Activated naive CD4-positive, alpha-beta T cell treated with anti-CD3 and anti-CD28 coated beads, Interleukin-2, amount 50 U/mL, for 24 hours (primary cell): ENCODE results near the gene MAPK8.
"Not testable (repeated sequence)": the region's sequence is repeated elsewhere in the genome, so short reads cannot be mapped to it uniquely, and the experiment has no call there.

Experiments used
- H3K27ac Mint-ChIP-seq: one replicate; pipeline ENCODE4 v1.8.0; 2021; ENCODE audit warnings: mild to moderate bottlenecking, mixed read lengths
- H3K27me3 Mint-ChIP-seq: one replicate; pipeline ENCODE4 v1.8.0; 2021; ENCODE audit warnings: mixed read lengths
- H3K36me3 Mint-ChIP-seq: one replicate; pipeline ENCODE4 v1.8.0; 2021; ENCODE audit warnings: mixed read lengths
- H3K4me1 Mint-ChIP-seq: one replicate; pipeline ENCODE4 v1.8.0; 2021; ENCODE audit warnings: mixed read lengths
- H3K4me3 Mint-ChIP-seq: one replicate; pipeline ENCODE4 v1.8.0; 2021; ENCODE audit warnings: mild to moderate bottlenecking, mixed read lengths
- H3K9me3 Mint-ChIP-seq: one replicate; pipeline ENCODE4 v1.8.0; 2021; ENCODE audit warnings: mixed read lengths

The MAPK8 gene

GRCh38 chr10:48343921-48344598 lies 37.6 kb downstream of the MAPK8 start:
- Mint-ChIP-seq H3K4me1 (peaks cover 24% of the 10 kb centered on the region), H3K9me3 (peaks cover 8% of the 10 kb centered on the region), H3K4me3 (no peak overlapping the region), H3K27me3 (no peaks in the 10 kb centered on the region), H3K36me3 (peaks cover 40% of the 10 kb centered on the region), H3K27ac (no peak overlapping the region)

- H3K4me1 Mint-ChIP-seq, result peaks cover 35% of the 10 kb centered on the region
- H3K4me3 Mint-ChIP-seq, result not testable (repeated sequence)
- H3K36me3 Mint-ChIP-seq, result peaks cover 45% of the 10 kb centered on the region
Measured at GRCh38 chr10:48346248-48346647, 39.8 kb downstream of the MAPK8 start.

GRCh38 chr10:48347539-48347938 lies 41.1 kb downstream of the MAPK8 start:
- not testable (repeated sequence) for H3K27me3 Mint-ChIP-seq, H3K4me3 Mint-ChIP-seq

More at GRCh38 chr10:48346248-48346647, 39.8 kb downstream of the MAPK8 start:
- peaks cover 16% of the 10 kb centered on the region for H3K9me3 Mint-ChIP-seq
- H3K27ac Mint-ChIP-seq, H3K27me3 Mint-ChIP-seq: not testable (repeated sequence)

DNA sequence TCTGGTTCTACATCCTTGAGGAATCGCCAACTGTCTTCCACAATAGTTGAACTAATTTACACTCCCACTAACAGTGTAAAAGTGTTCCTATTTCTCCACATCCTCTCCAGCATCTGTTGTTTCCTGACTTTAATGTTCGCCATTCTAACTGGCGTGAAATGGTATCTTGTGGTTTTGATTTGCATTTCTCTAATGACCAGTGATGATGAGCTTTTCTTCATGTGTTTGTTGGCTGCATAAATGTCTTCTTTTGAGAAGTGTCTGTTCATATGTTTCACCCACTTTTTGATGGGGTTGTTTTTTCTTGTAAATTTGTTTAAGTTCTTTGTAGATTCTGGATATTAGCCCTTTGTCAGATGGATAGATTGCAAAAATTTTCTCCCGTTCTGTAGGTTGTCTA lies 41.5 kb downstream of the MAPK8 start:
- H3K27ac Mint-ChIP-seq, H3K4me3 Mint-ChIP-seq, H3K27me3 Mint-ChIP-seq: not testable (repeated sequence)
- H3K36me3 Mint-ChIP-seq, result peaks cover 39% of the 10 kb centered on the region
- H3K4me1 Mint-ChIP-seq, result peaks cover 26% of the 10 kb centered on the region
- H3K9me3 Mint-ChIP-seq, result peaks cover 16% of the 10 kb centered on the region

More at GRCh38 chr10:48347539-48347938, 41.1 kb downstream of the MAPK8 start:
- H3K36me3 Mint-ChIP-seq, result peaks cover 41% of the 10 kb centered on the region
- peaks cover 29% of the 10 kb centered on the region for H3K4me1 Mint-ChIP-seq
- H3K9me3 Mint-ChIP-seq, result peaks cover 16% of the 10 kb centered on the region
- not testable (repeated sequence) for H3K27ac Mint-ChIP-seq

- no peak overlapping the region for H3K27ac Mint-ChIP-seq
- no peaks in the 10 kb centered on the region for H3K27me3 Mint-ChIP-seq
- peaks cover 19% of the 10 kb centered on the region for H3K9me3 Mint-ChIP-seq
- H3K4me3 Mint-ChIP-seq, result no peak overlapping the region
- H3K4me1 Mint-ChIP-seq, result peaks cover 46% of the 10 kb centered on the region
- H3K36me3 Mint-ChIP-seq, result peaks cover 22% of the 10 kb centered on the region
Measured at GRCh38 chr10:48353246-48353645, 46.8 kb downstream of the MAPK8 start.

DNA sequence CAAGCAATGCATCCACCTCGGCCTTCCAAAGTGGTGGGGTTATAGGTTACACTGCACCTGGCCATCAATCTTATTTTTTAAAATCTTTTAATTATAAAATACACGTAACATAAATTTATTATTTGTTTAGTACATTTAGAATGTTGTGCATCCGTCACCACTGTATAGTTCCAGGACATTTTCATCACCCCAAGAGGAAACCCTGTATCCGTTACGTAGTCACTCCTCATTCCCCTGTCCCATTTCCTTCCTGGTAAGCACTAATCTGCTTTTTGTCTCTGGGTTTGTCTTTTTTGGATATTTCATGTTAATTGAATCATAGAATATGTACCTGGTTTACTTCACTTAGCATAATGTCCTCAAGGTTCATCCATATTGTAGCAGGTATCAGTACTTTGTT lies 51.2 kb downstream of the MAPK8 start:
- peak overlapping the region; percentile 0 for H3K27ac Mint-ChIP-seq
- H3K9me3 Mint-ChIP-seq, result peaks cover 5% of the 10 kb centered on the region
- H3K4me1 Mint-ChIP-seq, result peaks cover 60% of the 10 kb centered on the region
- peaks cover 7% of the 10 kb centered on the region for H3K36me3 Mint-ChIP-seq
- no peaks in the 10 kb centered on the region for H3K27me3 Mint-ChIP-seq
- no peak overlapping the region for H3K4me3 Mint-ChIP-seq

DNA sequence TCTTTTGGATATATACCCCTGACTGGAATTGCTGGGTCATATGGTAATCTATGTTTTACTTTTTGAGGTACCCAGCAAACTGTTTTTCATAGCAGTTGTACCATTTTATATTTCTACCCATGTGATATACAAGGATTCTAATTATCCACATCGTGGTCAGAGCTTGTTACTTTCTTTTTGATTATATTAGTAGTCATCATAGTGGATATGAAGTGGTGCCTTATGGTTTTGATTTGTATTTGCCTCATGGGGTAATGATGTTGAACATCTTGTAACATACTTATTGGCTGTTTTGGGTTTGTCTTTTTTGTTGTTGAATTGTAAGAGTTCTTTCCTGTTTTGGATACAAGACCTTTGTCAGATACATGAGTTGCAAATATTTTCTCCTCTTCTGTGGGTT lies 51.7 kb downstream of the MAPK8 start:
- H3K9me3 Mint-ChIP-seq, result peaks cover 5% of the 10 kb centered on the region
- peaks cover 6% of the 10 kb centered on the region for H3K36me3 Mint-ChIP-seq
- H3K4me1 Mint-ChIP-seq, result peaks cover 62% of the 10 kb centered on the region
- H3K4me3 Mint-ChIP-seq, result no peak overlapping the region
- no peaks in the 10 kb centered on the region for H3K27me3 Mint-ChIP-seq
- no peak overlapping the region for H3K27ac Mint-ChIP-seq

GRCh38 chr10:48358838-48359237 lies 52.4 kb downstream of the MAPK8 start:
- Mint-ChIP-seq H3K4me1 (peaks cover 65% of the 10 kb centered on the region), H3K27me3 (no peaks in the 10 kb centered on the region), H3K27ac (no peak overlapping the region), H3K9me3 (no peaks in the 10 kb centered on the region), H3K4me3 (no peak overlapping the region), H3K36me3 (peaks cover 3% of the 10 kb centered on the region)

DNA sequence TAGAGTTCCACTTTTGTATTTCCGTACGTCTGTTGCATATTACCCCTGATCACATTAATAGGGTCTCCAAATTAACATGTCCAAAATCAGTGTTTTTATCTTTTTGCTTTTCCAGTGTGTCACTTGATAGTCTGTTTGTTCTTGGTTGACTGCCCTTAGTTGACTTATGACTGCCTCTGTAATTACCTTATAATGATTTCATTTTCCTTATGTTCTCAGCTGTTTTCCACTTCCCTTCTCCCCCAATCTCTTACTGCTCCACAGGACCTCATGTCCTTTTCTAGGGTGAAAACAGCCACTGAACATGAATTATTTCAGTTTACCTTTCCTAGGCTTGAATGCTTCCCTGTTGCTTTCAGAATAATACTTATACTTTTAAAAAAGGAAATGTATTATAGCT lies 54.7 kb downstream of the MAPK8 start:
- Mint-ChIP-seq H3K36me3 (peaks cover 2% of the 10 kb centered on the region), H3K27me3 (no peaks in the 10 kb centered on the region), H3K27ac (no peak overlapping the region), H3K4me3 (no peak overlapping the region), H3K4me1 (peaks cover 71% of the 10 kb centered on the region), H3K9me3 (no peaks in the 10 kb centered on the region)

- H3K36me3 Mint-ChIP-seq, result peaks cover 4% of the 10 kb centered on the region
- H3K9me3 Mint-ChIP-seq, result no peaks in the 10 kb centered on the region
- no peak overlapping the region for H3K27ac Mint-ChIP-seq
- no peak overlapping the region for H3K4me3 Mint-ChIP-seq
- no peaks in the 10 kb centered on the region for H3K27me3 Mint-ChIP-seq
- peaks cover 61% of the 10 kb centered on the region for H3K4me1 Mint-ChIP-seq
Measured at GRCh38 chr10:48363617-48364355, 57.3 kb downstream of the MAPK8 start.

DNA sequence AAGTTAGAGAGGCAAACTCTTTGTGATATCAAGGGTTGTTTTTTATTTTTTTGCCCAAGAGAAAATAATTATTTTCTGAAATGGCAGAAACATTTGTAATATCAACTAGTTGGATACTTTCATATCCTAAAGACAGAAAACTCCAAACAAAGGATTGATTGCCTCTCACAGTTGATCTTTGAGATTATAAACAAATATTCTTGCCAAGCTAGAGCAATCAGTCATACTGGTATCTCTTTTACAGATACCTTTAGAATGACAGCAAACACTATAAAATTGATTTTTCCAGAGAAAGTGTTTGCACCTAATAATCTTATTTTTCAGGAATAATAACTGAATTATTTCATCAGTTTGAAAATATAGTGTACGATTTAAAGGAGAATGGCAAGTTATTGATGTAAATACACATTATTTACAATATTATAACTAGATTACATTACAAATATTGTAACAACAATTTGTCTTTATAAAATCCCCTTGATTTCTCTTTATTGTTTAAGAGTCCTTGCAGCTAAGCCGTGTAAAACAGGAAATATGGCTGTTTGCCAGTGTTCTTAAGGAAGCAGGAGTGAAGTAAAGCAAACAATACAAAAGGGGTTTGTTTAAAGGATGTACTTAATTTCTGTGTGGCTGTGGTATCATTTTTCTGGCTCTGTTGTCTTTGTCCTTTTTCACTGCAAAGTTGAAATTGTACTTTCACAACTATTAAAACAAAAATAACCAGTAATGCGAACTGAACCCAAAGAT lies 58.4 kb downstream of the MAPK8 start:
- H3K9me3 Mint-ChIP-seq, result no peaks in the 10 kb centered on the region
- H3K27ac Mint-ChIP-seq, result no peak overlapping the region
- no peaks in the 10 kb centered on the region for H3K27me3 Mint-ChIP-seq
- no peak overlapping the region for H3K4me3 Mint-ChIP-seq
- peaks cover 51% of the 10 kb centered on the region for H3K4me1 Mint-ChIP-seq
- peaks cover 4% of the 10 kb centered on the region for H3K36me3 Mint-ChIP-seq

DNA sequence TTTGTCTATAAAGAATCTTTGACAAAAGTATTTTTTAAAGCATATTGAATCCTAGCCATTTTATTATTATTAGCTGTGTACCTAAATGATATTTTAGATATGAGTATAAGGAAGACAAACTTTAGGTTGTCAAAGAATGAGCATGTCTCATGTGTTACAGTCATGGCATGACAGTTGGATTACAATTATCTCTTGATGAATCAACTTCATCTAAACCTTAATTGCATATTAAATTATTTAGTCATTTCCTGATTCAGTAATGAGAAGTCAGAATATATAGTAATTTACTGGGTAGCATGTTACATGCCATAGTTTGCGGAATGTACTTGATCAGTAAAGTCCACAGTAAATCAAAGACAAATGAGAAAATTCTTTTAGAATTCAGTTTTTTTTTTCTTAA lies 59.2 kb downstream of the MAPK8 start:
- Mint-ChIP-seq H3K27ac (no peak overlapping the region), H3K4me3 (no peak overlapping the region), H3K9me3 (no peaks in the 10 kb centered on the region), H3K27me3 (no peaks in the 10 kb centered on the region), H3K4me1 (peaks cover 44% of the 10 kb centered on the region), H3K36me3 (peaks cover 4% of the 10 kb centered on the region)

- Mint-ChIP-seq H3K36me3 (peaks cover 4% of the 10 kb centered on the region), H3K4me3 (no peak overlapping the region)
Measured at GRCh38 chr10:48366261-48366660, 59.8 kb downstream of the MAPK8 start.

DNA sequence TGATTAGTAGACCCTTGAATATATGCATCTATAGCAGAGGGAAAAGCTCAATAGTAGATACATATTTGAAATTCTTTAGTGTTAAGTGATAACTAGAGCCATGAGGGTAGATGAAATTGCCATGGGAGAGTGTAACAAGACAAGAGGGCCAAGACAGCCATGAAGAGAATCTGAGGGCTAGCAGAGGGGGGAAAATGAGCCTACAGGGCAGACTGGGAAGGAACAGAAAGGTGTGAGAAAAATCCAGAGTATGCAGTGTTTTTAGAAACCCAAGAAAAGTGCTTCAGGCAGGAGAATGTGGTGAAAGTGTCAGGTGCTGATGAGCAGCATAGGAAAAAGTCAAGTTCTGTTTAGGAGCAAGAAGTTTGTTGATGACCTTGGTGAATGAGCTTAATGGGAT lies 63.0 kb downstream of the MAPK8 start:
- Mint-ChIP-seq H3K4me3 (no peak overlapping the region), H3K27me3 (no peaks in the 10 kb centered on the region), H3K27ac (no peak overlapping the region), H3K4me1 (peaks cover 19% of the 10 kb centered on the region), H3K36me3 (peaks cover 10% of the 10 kb centered on the region), H3K9me3 (peaks cover 6% of the 10 kb centered on the region)

More at GRCh38 chr10:48366261-48366660, 59.8 kb downstream of the MAPK8 start:
- no peaks in the 10 kb centered on the region for H3K9me3 Mint-ChIP-seq
- no peaks in the 10 kb centered on the region for H3K27me3 Mint-ChIP-seq
- H3K4me1 Mint-ChIP-seq, result peaks cover 40% of the 10 kb centered on the region
- no peak overlapping the region for H3K27ac Mint-ChIP-seq

GRCh38 chr10:48377751-48378530 lies 71.5 kb downstream of the MAPK8 start:
- H3K4me1 Mint-ChIP-seq, result no peaks in the 10 kb centered on the region
- peaks cover 21% of the 10 kb centered on the region for H3K36me3 Mint-ChIP-seq
- H3K27me3 Mint-ChIP-seq, result no peaks in the 10 kb centered on the region
- H3K9me3 Mint-ChIP-seq, result peaks cover 6% of the 10 kb centered on the region
- no peak overlapping the region for H3K27ac Mint-ChIP-seq
- no peak overlapping the region for H3K4me3 Mint-ChIP-seq
